ENCODE data around the gene ORMDL1.

DNA sequence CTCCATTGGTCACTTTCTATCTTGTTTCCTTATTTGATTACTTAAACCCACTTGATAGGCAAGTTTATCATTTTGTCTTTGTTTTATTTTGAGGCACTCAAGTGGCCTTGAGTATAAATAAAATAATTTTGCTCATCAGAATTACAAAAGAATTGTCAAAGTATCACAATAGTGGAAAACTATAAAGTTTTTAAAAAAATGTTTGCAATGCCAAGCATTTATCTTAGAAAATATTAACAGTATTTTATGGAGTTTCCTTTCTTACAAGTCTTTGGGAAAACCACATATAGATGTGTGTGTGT, 14.8 kb upstream of the ORMDL1 start:
- TF ChIP-seq CTCF (IDR thresholded peaks at IDR 0.05; ENCODE audit: poor library complexity): no peak
- TF ChIP-seq EZH2phosphoT487 (IDR thresholded peaks at IDR 0.05; ENCODE audit: low read depth, severe bottlenecking, unreplicated experiment): no peak
- no peak for TF ChIP-seq EZH2 (IDR thresholded peaks at IDR 0.05; ENCODE audit: borderline replicate concordance)
